HepG2 (cell line): Measurements from ENCODE around the gene HACE1. TPM values are rescaled to one million over a fixed set of nuclear protein-coding genes. Genes with fewer than 3 reads are reported as not detected.
A peak's percentile ranks its signal among the peaks of the same experiment; 100 is the strongest.

Experiments used
- ARNT2 ChIP-seq: sonication (generic); formaldehyde crosslinking; IDR thresholded peaks from 2 replicates; pipeline ENCODE4 v1.8.0; 2022; ENCODE audit warnings: mild to moderate bottlenecking, low read depth, missing genetic modification reagents, moderate library complexity
- BCL6 ChIP-seq: IDR thresholded peaks from 2 replicates; pipeline ENCODE4 v1.6.1; 2016; ENCODE audit warnings: missing genetic modification reagents, missing compliant biosample characterization
- DPF2 ChIP-seq: sonication (generic); formaldehyde crosslinking; IDR thresholded peaks from 2 replicates; pipeline ENCODE4 v1.4.0; 2020; ENCODE audit warnings: mild to moderate bottlenecking, low read depth, missing genetic modification reagents, borderline replicate concordance
- DRAP1 ChIP-seq: IDR thresholded peaks from 2 replicates; pipeline ENCODE4 v1.6.1; 2016; ENCODE audit warnings: missing genetic modification reagents, missing compliant biosample characterization
- FOXM1 ChIP-seq: sonication (generic); formaldehyde crosslinking; IDR thresholded peaks from 2 replicates; pipeline ENCODE4 v1.5.0; 2020; ENCODE audit warnings: missing genetic modification reagents
- GATAD1 ChIP-seq: IDR thresholded peaks from 2 replicates; pipeline ENCODE4 v1.6.1; 2016; ENCODE audit warnings: missing genetic modification reagents, missing compliant biosample characterization
- MAFK ChIP-seq, 2 experiments: IDR thresholded peaks in 1 of 2; conservative IDR thresholded peaks in 1 of 2; 2 replicates each; pipeline ENCODE4 v1.6.1; 2011; ENCODE audit warnings: improper control_type of control experiment in 2 of 2, low read length in 2 of 2
- MAX ChIP-seq: IDR thresholded peaks from 2 replicates; pipeline ENCODE4 v1.6.1; 2012; ENCODE audit warnings: inconsistent platforms
- MEIS1 ChIP-seq: sonication (generic); formaldehyde crosslinking; IDR thresholded peaks from 2 replicates; pipeline ENCODE4 v1.9.0; 2021; ENCODE audit warnings: mild to moderate bottlenecking, missing genetic modification reagents, moderate library complexity, borderline replicate concordance
- NFE2L1 ChIP-seq: sonication (generic); formaldehyde crosslinking; IDR thresholded peaks from 2 replicates; pipeline ENCODE4 v1.4.0; 2020; ENCODE audit warnings: missing genetic modification reagents, mild to moderate bottlenecking, borderline replicate concordance
- NFKBIZ ChIP-seq: IDR thresholded peaks from 2 replicates; pipeline ENCODE4 v1.6.1; 2018; ENCODE audit warnings: missing genetic modification reagents, missing compliant biosample characterization
- RXRB ChIP-seq: IDR thresholded peaks from 2 replicates; pipeline ENCODE4 v1.6.1; 2016; ENCODE audit warnings: borderline replicate concordance, missing genetic modification reagents, missing compliant biosample characterization
- SOX13 ChIP-seq, 3 experiments: fragments of 450-650 bp in 1 of 3; sonication (generic) in 1 of 3; formaldehyde crosslinking in 1 of 3; IDR thresholded peaks in 2 of 3; conservative IDR thresholded peaks in 1 of 3; 2 replicates each; pipeline versions ENCODE4 v1.5.0 to v1.6.1; 2016 to 2020; ENCODE audit warnings: antibody characterized with exemption in 1 of 3, mild to moderate bottlenecking in 1 of 3, missing compliant biosample characterization in 1 of 3, missing genetic modification reagents in 1 of 3, moderate library complexity in 1 of 3
- ZBTB20 ChIP-seq: sonication (generic); formaldehyde crosslinking; IDR thresholded peaks from 2 replicates; pipeline ENCODE4 v1.8.1; 2023; ENCODE audit warnings: missing genetic modification reagents, low read depth, mild to moderate bottlenecking, borderline replicate concordance
- ZHX1 ChIP-seq: sonication (generic); formaldehyde crosslinking; IDR thresholded peaks from 2 replicates; pipeline ENCODE4 v1.8.1; 2022; ENCODE audit warnings: low read depth, mild to moderate bottlenecking, missing genetic modification reagents
- ZNF138 ChIP-seq: sonication (generic); formaldehyde crosslinking; IDR thresholded peaks from 2 replicates; pipeline ENCODE4 v1.5.0; 2020; ENCODE audit warnings: mild to moderate bottlenecking, low read depth, missing genetic modification reagents
- ZNF180 ChIP-seq: sonication (generic); formaldehyde crosslinking; IDR thresholded peaks from 2 replicates; pipeline ENCODE4 v1.4.0; 2020; ENCODE audit warnings: low read depth, missing genetic modification reagents, borderline replicate concordance
- ZNF230 ChIP-seq: sonication (generic); formaldehyde crosslinking; IDR thresholded peaks from 2 replicates; pipeline ENCODE4 v1.4.0; 2020; ENCODE audit warnings: mild to moderate bottlenecking, missing genetic modification reagents
- ZNF280D ChIP-seq: sonication (generic); formaldehyde crosslinking; IDR thresholded peaks from 2 replicates; pipeline ENCODE4 v1.5.1; 2020; ENCODE audit warnings: mild to moderate bottlenecking, missing genetic modification reagents
- ZNF547 ChIP-seq: sonication (generic); formaldehyde crosslinking; IDR thresholded peaks from 2 replicates; pipeline ENCODE4 v1.5.1; 2020; ENCODE audit warnings: mild to moderate bottlenecking, missing genetic modification reagents
- ZNF772 ChIP-seq: sonication (generic); formaldehyde crosslinking; IDR thresholded peaks from 2 replicates; pipeline ENCODE4 v1.5.0; 2020; ENCODE audit warnings: mild to moderate bottlenecking, missing genetic modification reagents
- ZNF777 ChIP-seq: sonication (generic); formaldehyde crosslinking; IDR thresholded peaks from 2 replicates; pipeline ENCODE4 v1.4.0; 2020; ENCODE audit warnings: missing genetic modification reagents
- polyA plus RNA-seq, 8 experiments: library from polyadenylated mRNA; depleted of rRNA in 3 of 8; stranded (reverse) in 7 of 8; unstranded in 1 of 8; fragments of >200 nt; fragmentation: Illumina TruSeq in 4 of 8; extraction: Trizol in 4 of 8; gene quantifications; 2 replicates each; pipeline versions ENCODE4 v1.2.1 to v1.2.3, GENCODE V29; 2011 to 2016; ENCODE audit warnings: low read depth in 4 of 8, missing spikeins in 1 of 8, mixed read lengths in 1 of 8; ENCODE audit not compliant: insufficient read depth in 1 of 8
- total RNA-seq, 5 experiments: library from RNA; depleted of rRNA; stranded (reverse); fragments of >200 nt; fragmentation: Illumina TruSeq; extraction: Trizol; gene quantifications; 2 replicates each; pipeline ENCODE4 v1.2.3, GENCODE V29; 2016; ENCODE audit warnings: low read depth in 1 of 5
- TF ChIP-seq, protein P1 (sequence below): sonication (generic); formaldehyde crosslinking; conservative IDR thresholded peaks from 2 replicates; pipeline ENCODE4 v1.4.0; 2020; ENCODE audit warnings: missing genetic modification reagents

The HACE1 gene
- total and polyA plus RNA-seq, 2 of the 13 experiments (the other 11 are each of a cell fraction or from before 2014, with no cell fraction given): 8.9 to 11.4 TPM

GRCh38 chr6:104887350-104887749, 27.6 kb upstream of the HACE1 start (continued):
- TF ChIP-seq ZNF772 (CRISPR knock-in tag) (no peak), ZNF230 (CRISPR knock-in tag) (no peak), BCL6 (peak; percentile 49; the same call in 1 of the 2 replicates), DPF2 (no peak), ARNT2 (CRISPR knock-in tag) (peak; percentile 59; the same call in 1 of the 2 replicates), ZNF547 (CRISPR knock-in tag) (no peak), ZNF180 (CRISPR knock-in tag) (no peak), GATAD1 (CRISPR knock-in tag) (peak; percentile 63; the same call in 1 of the 2 replicates), NFE2L1 (CRISPR knock-in tag) (no peak), DRAP1 (CRISPR knock-in tag) (0 out of 2 replicates have a peak, but pooled peaks have one; percentile 19), RXRB (CRISPR knock-in tag) (no peak; the same call in 1 of the 2 replicates), ZNF777 (CRISPR knock-in tag) (peak; percentile 59; the same call in 1 of the 2 replicates), SOX13 (IDR thresholded peaks at IDR 0.05) (no peak), SOX13 (CRISPR knock-in tag; conservative IDR thresholded peaks at IDR 0.05 in 1 of 2, IDR thresholded peaks at IDR 0.05 in 1 of 2) (peak in 1 of 2 experiments; percentile 66; a peak in 2 of 4 replicates), FOXM1 (peak; percentile 64; the same call in 1 of the 2 replicates), ZHX1 (no peak), MAFK (conservative IDR thresholded peaks at IDR 0.05 in 1 of 2, IDR thresholded peaks at IDR 0.05 in 1 of 2; ENCODE audit: low read length in 2 of 2) (no peak), ZNF138 (0 out of 2 replicates have a peak, but pooled peaks have one; percentile 65), ZBTB20 (CRISPR knock-in tag) (no peak; the same call in 1 of the 2 replicates), ZNF280D (CRISPR knock-in tag) (no peak), NFKBIZ (0 out of 2 replicates have a peak, but pooled peaks have one; percentile 30), MEIS1 (CRISPR knock-in tag) (no peak), MAX (peak; percentile 81)
- TF ChIP-seq, protein P1, sequence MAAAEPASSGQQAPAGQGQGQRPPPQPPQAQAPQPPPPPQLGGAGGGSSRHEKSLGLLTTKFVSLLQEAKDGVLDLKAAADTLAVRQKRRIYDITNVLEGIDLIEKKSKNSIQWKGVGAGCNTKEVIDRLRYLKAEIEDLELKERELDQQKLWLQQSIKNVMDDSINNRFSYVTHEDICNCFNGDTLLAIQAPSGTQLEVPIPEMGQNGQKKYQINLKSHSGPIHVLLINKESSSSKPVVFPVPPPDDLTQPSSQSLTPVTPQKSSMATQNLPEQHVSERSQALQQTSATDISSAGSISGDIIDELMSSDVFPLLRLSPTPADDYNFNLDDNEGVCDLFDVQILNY (CRISPR knock-in tag): no peak
